D341Med (cell line): ENCODE measurements around the gene EHF.
"Not testable (repeated sequence)": the region's sequence is repeated elsewhere in the genome, so short reads cannot be mapped to it uniquely, and the experiment has no call there.

ENCODE experiments used
- DNase-seq: peaks from one replicate; pipeline ENCODE4 v3.0.0; 2012; ENCODE audit warnings: low spot score

Gene EHF

DNA sequence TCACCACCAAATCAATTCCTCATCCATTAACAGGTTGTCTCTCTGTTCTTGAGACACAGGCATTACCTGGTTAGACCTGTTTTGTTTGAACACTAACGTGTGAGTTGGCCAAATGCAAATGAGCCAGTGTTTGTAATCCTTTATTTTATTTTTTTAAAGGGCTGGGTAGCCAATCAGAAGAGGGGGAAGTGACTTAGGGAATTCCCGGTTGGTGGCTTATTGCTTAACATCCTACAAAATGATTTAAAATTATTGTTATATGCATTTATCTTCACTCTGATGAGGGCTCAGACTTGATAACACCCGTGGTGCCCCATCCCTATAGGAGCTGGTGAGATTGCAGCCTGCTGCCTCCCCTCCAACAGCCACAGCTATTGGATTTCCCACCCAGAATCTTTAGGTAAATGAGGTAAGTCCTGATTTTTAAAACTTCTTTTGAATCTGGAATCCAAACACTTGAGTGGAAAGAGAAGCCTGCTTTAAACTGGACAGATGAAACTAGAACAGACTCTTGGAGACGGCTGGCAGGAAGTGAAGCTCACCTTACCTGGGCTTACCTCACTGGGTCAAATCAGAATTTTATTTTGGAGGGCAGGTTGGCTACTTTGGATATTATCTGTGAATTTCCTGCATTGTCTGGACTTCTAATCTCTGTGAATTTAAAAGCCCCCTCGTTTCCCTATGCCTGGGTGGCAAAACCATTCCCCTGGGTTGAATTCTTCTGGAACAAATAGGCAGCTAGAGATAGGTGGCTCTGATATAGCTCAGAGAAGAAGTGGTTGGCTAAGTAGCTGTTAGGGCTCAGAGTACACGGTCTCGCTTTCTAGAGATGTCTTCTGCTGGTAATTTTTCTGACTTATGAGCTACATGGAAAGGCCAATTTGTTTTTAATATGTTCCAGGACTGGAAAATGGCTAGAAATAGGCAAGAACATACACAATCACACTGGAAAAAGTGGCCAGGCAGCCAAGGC lies at the start of gene EHF:
Gene EHF (plus strand): TSS at position 274 of the 973 bp plus-strand sequence. CDS start 21,538 bp downstream, outside the sequence.
- DNase-seq = no peak

DNA sequence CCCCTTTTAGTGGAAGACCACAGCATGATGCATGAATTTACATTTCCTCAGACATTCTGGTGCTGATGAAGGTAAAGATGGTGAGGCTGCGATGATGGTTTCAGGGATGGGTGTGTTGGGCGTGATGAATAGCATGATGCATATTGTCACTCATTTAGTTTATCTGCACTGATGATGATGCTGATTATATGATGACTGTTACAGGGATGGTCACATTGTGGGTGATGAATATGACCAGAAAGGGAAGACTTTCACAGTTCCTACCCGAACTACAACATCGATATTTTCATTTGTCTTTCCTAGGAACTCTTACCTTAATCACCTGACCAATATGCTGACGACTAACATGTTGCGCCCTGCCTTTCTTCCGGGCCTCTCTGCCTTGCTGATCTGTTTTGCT lies 47.4 kb upstream of the EHF start:
- DNase-seq = no peak

- no peak for DNase-seq
Observed at GRCh38 chr11:34575261-34575660, 45.6 kb upstream of the EHF start.

GRCh38 chr11:34575671-34576070 lies 45.2 kb upstream of the EHF start:
- no peak for DNase-seq

DNA sequence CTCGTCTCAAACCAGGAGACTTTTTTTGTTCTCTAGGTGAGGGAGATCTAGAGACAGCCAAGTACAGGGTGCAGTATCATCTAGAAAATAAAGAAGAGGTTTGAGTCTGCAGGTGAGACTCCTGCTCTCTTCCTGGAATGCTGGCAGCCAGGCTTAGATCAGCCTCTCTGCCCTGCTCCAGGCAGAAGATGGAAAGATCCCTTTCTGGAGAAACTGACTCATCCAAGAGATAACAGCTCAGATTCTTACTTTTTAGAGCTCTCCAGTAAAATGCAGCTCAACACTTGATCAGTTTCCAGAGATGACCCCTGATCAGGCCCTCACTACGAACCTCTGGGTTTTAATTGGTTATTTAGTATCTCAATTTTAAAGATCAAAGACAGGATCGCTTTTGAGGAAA lies 44.6 kb upstream of the EHF start:
- DNase-seq = no peak

GRCh38 chr11:34583818-34584217 lies 37.1 kb upstream of the EHF start:
- no peak for DNase-seq

GRCh38 chr11:34585304-34585734 lies 35.6 kb upstream of the EHF start:
- DNase-seq = no peak

- no peak for DNase-seq
Observed at GRCh38 chr11:34585735-34586487, 35.0 kb upstream of the EHF start.

DNA sequence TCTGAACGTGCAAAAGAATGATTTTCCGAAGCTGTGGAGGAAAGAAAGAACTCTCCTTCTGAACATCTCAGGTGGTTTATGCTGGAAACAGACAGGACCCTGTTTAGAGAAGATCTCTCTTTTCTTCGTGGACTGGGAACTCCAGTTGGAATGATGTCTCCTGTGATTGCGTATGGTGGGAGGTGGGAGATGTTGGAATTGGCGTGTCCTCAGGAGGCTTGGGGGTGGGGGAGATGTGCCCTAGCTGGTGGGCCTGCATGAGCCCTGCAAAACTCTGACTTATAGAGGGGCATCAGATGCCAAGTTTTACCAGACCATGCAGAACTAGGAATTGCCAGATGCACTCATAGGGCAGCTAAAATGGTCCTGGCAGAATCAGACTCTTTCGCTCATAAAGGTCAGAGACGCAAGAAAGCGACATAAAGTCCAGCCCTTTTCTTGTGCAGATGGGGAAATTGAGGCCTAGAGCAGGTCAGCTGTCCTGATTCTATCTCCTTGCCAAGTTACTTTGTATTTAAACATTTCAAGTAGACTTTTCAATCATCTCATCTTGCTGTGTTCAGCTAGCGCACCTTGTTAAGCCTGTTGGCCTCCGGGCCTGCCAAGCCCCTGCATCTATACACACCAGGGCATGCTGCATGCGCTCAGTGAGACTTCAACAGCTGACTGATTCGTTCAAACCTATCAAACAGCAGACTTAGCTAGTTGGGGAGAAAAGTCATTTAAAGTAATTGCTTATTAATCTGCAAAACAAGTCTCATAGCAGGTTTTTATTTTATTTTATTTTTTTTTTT lies 34.2 kb upstream of the EHF start:
- DNase-seq = no peak

GRCh38 chr11:34587282-34587677 lies 33.6 kb upstream of the EHF start:
- no peak for DNase-seq

DNA sequence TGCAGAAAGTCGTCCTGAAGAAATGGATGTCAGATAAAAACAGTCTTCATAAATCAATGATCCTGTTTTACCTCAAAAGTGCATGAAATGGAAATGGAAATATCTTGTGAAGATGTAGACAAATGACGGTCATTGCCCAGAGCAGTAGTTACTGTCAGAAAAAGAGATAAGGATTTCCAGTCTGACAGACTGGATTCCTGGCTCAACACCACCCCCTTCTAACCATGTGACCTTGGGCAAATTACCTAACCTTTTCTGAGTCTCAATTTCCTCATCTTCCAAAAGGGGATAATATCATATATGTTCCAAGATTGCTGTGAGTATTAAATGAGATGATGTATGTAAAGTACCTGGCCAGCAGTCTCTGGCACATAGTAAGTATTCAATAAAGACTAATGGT lies 32.9 kb upstream of the EHF start:
- DNase-seq = no peak

- no peak for DNase-seq
Observed at GRCh38 chr11:34588701-34589100, 32.2 kb upstream of the EHF start.

GRCh38 chr11:34589177-34589576 lies 31.7 kb upstream of the EHF start:
- DNase-seq = not testable (repeated sequence)

- DNase-seq = no peak
Observed at GRCh38 chr11:34593085-34593484, 27.8 kb upstream of the EHF start.

- no peak for DNase-seq
Observed at GRCh38 chr11:34594603-34595002, 26.3 kb upstream of the EHF start.

GRCh38 chr11:34595391-34595790 lies 25.5 kb upstream of the EHF start:
- DNase-seq = no peak

DNA sequence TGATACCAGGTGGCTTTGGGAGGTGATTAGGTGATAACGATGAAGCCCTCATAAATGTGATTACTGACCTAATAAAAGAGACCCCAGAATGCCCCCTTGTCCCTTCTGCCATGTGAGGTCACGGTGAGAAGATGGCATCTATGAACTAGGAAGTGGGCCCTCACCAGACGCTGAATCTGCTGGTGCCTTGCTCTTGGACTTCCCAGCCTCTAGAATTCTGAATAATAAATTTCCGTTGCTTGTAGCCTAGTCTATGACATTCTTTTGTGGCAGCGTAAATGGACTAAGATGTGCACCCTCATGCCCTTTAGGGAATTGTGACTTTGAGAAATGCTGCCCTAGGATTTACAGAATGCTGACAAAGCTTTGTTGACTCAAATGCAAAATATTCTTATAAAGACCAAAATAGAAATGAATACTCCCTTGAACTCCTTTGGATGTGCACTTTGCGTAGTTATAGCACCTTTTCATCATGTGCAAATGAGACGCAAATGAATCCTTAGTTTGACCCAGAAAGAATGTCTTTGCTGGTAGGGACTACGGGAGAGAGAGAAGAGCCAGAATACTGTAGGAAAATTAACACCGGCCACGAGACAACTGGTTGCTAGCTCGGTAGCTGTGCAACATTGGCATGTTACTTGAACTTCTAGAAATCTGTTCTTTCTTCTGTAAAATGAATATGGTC lies 24.8 kb upstream of the EHF start:
- no peak for DNase-seq

- DNase-seq = no peak
Observed at GRCh38 chr11:34599406-34599945, 21.4 kb upstream of the EHF start.

- DNase-seq = no peak
Observed at GRCh38 chr11:34600339-34601084, 20.4 kb upstream of the EHF start.

DNA sequence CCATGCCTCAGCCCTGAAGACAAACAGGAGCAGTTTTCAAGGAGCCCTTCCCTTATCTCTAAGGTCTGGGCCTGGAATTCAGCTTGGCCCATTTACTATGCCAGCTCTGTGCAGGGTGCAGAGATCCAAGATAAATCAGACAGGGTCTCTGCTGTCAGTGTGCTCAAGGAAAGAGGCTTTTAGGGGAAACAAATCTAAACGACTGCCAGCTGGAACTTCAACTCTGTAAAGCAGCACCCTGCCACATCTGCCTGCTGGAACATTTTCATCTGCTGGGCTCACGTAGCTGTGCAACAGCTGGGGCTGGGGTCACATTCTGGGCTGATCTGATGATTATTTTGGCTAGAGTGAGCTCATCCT lies 19.8 kb upstream of the EHF start:
- DNase-seq = no peak

DNA sequence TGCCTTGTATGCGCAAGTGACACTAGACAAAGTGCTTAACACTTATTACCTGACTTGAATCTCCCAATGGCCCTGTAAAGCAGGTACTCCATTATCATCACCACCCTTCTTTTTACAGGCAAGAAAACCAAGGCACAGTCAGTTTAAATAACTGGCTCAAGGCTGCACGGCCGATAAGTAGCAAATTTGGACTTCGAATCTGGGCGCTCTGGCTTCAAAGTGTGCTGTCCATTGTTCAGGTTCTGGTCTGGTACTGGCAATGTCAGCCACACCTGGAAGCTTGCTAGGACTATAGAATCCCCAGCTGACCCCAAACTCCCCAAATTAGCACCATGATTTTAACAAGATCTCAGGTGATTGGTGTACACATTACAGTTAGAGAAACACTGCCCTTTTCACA lies 19.3 kb upstream of the EHF start:
- no peak for DNase-seq
